Stimulated activated CD4-positive, alpha-beta T cell treated with anti-CD3 and anti-CD28 coated beads, Interleukin-12 subunit alpha, Interleukin-12 subunit beta, amount 100 ng/mL, for 48 hours (primary cell): Measurements from ENCODE around the gene PDHX.

ENCODE experiments used
- DNase-seq, 3 donors: peaks; one replicate each; pipeline ENCODE4 v3.0.0-alpha.2; 2020; ENCODE audit warnings: low read depth in 2 of 3, low spot score in 1 of 3

Gene PDHX

GRCh38 chr11:35043936-35044335 lies 127.5 kb downstream of the PDHX start:
- no peak for DNase-seq

- peak; percentile 23 to 43 (median 41) for DNase-seq
Observed at GRCh38 chr11:35045236-35045820, 128.9 kb downstream of the PDHX start.
